HG02763 (cell line): ENCODE results near the gene ATP7A.
A peak's percentile ranks its signal among the peaks of the same experiment; 100 is the strongest.
"Not testable (repeated sequence)": the region's sequence is repeated elsewhere in the genome, so short reads cannot be mapped to it uniquely, and the experiment has no call there.

ENCODE experiments used
- ATAC-seq: cut with Tn5 transposase; IDR thresholded peaks from one replicate; pipeline ENCODE4 v1.9.1; 2021; ENCODE audit warnings: mild to moderate bottlenecking, moderate library complexity; ENCODE audit not compliant: unreplicated experiment

ATP7A gene

GRCh38 chrX:78029663-78030062 lies 119.2 kb downstream of the ATP7A start:
- no peak for ATAC-seq

- ATAC-seq = no peak
Observed at GRCh38 chrX:78035061-78035460, 124.6 kb downstream of the ATP7A start.

GRCh38 chrX:78037881-78038280 lies 127.4 kb downstream of the ATP7A start:
- no peak for ATAC-seq

GRCh38 chrX:78042601-78043000 lies 132.1 kb downstream of the ATP7A start:
- no peak for ATAC-seq

- no peak for ATAC-seq
Observed at GRCh38 chrX:78046362-78046761, 135.9 kb downstream of the ATP7A start.

- ATAC-seq = no peak
Observed at GRCh38 chrX:78048052-78048451, 137.6 kb downstream of the ATP7A start.

- ATAC-seq = no peak
Observed at GRCh38 chrX:78063687-78064086, 153.2 kb downstream of the ATP7A start.

GRCh38 chrX:78064152-78064551 lies 153.7 kb downstream of the ATP7A start:
- no peak for ATAC-seq

- peak; percentile 78 for ATAC-seq
Observed at GRCh38 chrX:78064698-78065601, 154.5 kb downstream of the ATP7A start.

GRCh38 chrX:78066110-78066509 lies 155.6 kb downstream of the ATP7A start:
- no peak for ATAC-seq

GRCh38 chrX:78071331-78071730 lies 160.8 kb downstream of the ATP7A start:
- no peak for ATAC-seq

- not testable (repeated sequence) for ATAC-seq
Observed at GRCh38 chrX:78073147-78074077, 162.9 kb downstream of the ATP7A start.

- peak; percentile 60 for ATAC-seq
Observed at GRCh38 chrX:78074088-78074487, 163.6 kb downstream of the ATP7A start.

- ATAC-seq = no peak
Observed at GRCh38 chrX:78075787-78076389, 165.4 kb downstream of the ATP7A start.

GRCh38 chrX:78081413-78081812 lies 170.9 kb downstream of the ATP7A start:
- not testable (repeated sequence) for ATAC-seq

- ATAC-seq = no peak
Observed at GRCh38 chrX:78092296-78092695, 181.8 kb downstream of the ATP7A start.

- ATAC-seq = no peak
Observed at GRCh38 chrX:78098108-78098507, 187.6 kb downstream of the ATP7A start.
